Mesothelial cell of epicardium (in vitro differentiated cells): ENCODE data around the gene TIMM13. TPM values are rescaled to one million over a fixed set of nuclear protein-coding genes. Genes with fewer than 3 reads are reported as not detected.

Experiments
- DNase-seq, 2 experiments: peaks; one replicate each; pipeline ENCODE4 v3.0.0; 2021; ENCODE audit warnings: low spot score in 2 of 2; ENCODE audit not compliant: unreplicated experiment in 2 of 2
- H3K27ac Mint-ChIP-seq: 2 replicates; pipeline ENCODE4 v1.8.0; 2021; ENCODE audit warnings: mixed read lengths
- H3K27me3 Mint-ChIP-seq: 2 replicates; pipeline ENCODE4 v1.8.0; 2021; ENCODE audit warnings: low read depth, mixed read lengths
- H3K36me3 Mint-ChIP-seq: 2 replicates; pipeline ENCODE4 v1.8.0; 2021; ENCODE audit warnings: mixed read lengths
- H3K4me1 Mint-ChIP-seq: 2 replicates; pipeline ENCODE4 v1.8.0; 2021; ENCODE audit warnings: mixed read lengths
- H3K4me3 Mint-ChIP-seq: 2 replicates; pipeline ENCODE4 v1.8.0; 2021; ENCODE audit warnings: mild to moderate bottlenecking, moderate library complexity, mixed read lengths
- H3K9me3 Mint-ChIP-seq: 2 replicates; pipeline ENCODE4 v1.8.0; 2021; ENCODE audit warnings: mixed read lengths
- CTCF ChIP-seq: fragments of 200-600 bp; sonication (generic); IDR thresholded peaks from one replicate; pipeline ENCODE4 v1.5.0; 2021; ENCODE audit warnings: antibody characterized with exemption; ENCODE audit not compliant: unreplicated experiment
- total RNA-seq: library from RNA; stranded (reverse); gene quantifications from 3 replicates; pipeline ENCODE4 v1.2.1, GENCODE V29; 2021

Gene TIMM13
- total RNA-seq, 1 donor from 2014 or later = 102 TPM

- Mint-ChIP-seq H3K27me3 (peaks cover 2% of the 10 kb centered on the region), H3K36me3 (peaks cover 9% of the 10 kb centered on the region), H3K4me3 (no peak overlapping the region), H3K27ac (no peak overlapping the region), H3K9me3 (peaks cover 4% of the 10 kb centered on the region), H3K4me1 (no peaks in the 10 kb centered on the region)
- no peak for DNase-seq
- TF ChIP-seq CTCF = no peak
Observed at GRCh38 chr19:2415973-2416319, 11.4 kb downstream of the TIMM13 start.

- Mint-ChIP-seq H3K36me3 (peaks cover 9% of the 10 kb centered on the region), H3K4me1 (no peaks in the 10 kb centered on the region), H3K27me3 (peaks cover 2% of the 10 kb centered on the region), H3K27ac (no peak overlapping the region), H3K4me3 (no peak overlapping the region), H3K9me3 (peaks cover 4% of the 10 kb centered on the region)
- TF ChIP-seq CTCF = no peak
- no peak for DNase-seq
Observed at GRCh38 chr19:2415281-2415972, 12.0 kb downstream of the TIMM13 start.

- peaks cover 2% of the 10 kb centered on the region for H3K27me3 Mint-ChIP-seq
- TF ChIP-seq CTCF = no peak
- H3K27ac Mint-ChIP-seq = no peak overlapping the region
- no peak for DNase-seq
- no peak overlapping the region for H3K4me3 Mint-ChIP-seq
- H3K9me3 Mint-ChIP-seq = peaks cover 10% of the 10 kb centered on the region
- peaks cover 9% of the 10 kb centered on the region for H3K36me3 Mint-ChIP-seq
- no peaks in the 10 kb centered on the region for H3K4me1 Mint-ChIP-seq
Observed at GRCh38 chr19:2413629-2414028, 13.8 kb downstream of the TIMM13 start.

GRCh38 chr19:2413159-2413558 lies 14.2 kb downstream of the TIMM13 start:
- H3K27me3 Mint-ChIP-seq = peaks cover 2% of the 10 kb centered on the region
- no peak overlapping the region for H3K27ac Mint-ChIP-seq
- DNase-seq = no peak
- no peaks in the 10 kb centered on the region for H3K4me1 Mint-ChIP-seq
- TF ChIP-seq CTCF = no peak
- no peak overlapping the region for H3K4me3 Mint-ChIP-seq
- peaks cover 9% of the 10 kb centered on the region for H3K36me3 Mint-ChIP-seq
- H3K9me3 Mint-ChIP-seq = peaks cover 10% of the 10 kb centered on the region

- TF ChIP-seq CTCF = no peak
- Mint-ChIP-seq H3K4me1 (no peaks in the 10 kb centered on the region), H3K27ac (no peak overlapping the region), H3K27me3 (peaks cover 2% of the 10 kb centered on the region), H3K36me3 (peaks cover 4% of the 10 kb centered on the region), H3K4me3 (no peak overlapping the region), H3K9me3 (peaks cover 10% of the 10 kb centered on the region)
- DNase-seq = no peak
Observed at GRCh38 chr19:2412449-2412848, 14.9 kb downstream of the TIMM13 start.

- H3K4me1 Mint-ChIP-seq = no peaks in the 10 kb centered on the region
- H3K27me3 Mint-ChIP-seq = peaks cover 2% of the 10 kb centered on the region
- H3K4me3 Mint-ChIP-seq = no peak overlapping the region
- H3K9me3 Mint-ChIP-seq = peaks cover 10% of the 10 kb centered on the region
- no peak overlapping the region for H3K27ac Mint-ChIP-seq
- no peak for DNase-seq
- peaks cover under 1% of the 10 kb centered on the region for H3K36me3 Mint-ChIP-seq
- TF ChIP-seq CTCF = no peak
Observed at GRCh38 chr19:2411709-2412108, 15.7 kb downstream of the TIMM13 start.
